HG03280 (cell line): ENCODE measurements around the gene TMEM108.

Experiments used
- ATAC-seq: cut with Tn5 transposase; IDR thresholded peaks from one replicate; pipeline ENCODE4 v1.9.1; 2021; ENCODE audit warnings: mild to moderate bottlenecking, moderate library complexity; ENCODE audit not compliant: unreplicated experiment

The TMEM108 gene

GRCh38 chr3:133209871-133210550 lies 171.8 kb downstream of the TMEM108 start:
- no peak for ATAC-seq

GRCh38 chr3:133210656-133211055 lies 172.5 kb downstream of the TMEM108 start:
- no peak for ATAC-seq

- peak; percentile 95 for ATAC-seq
These were observed 173.3 kb downstream of the TMEM108 start for GRCh38 chr3:133211449-133211848.

- ATAC-seq: no peak
These were observed 173.7 kb downstream of the TMEM108 start for GRCh38 chr3:133211856-133212255.

- no peak for ATAC-seq
These were observed 175.7 kb downstream of the TMEM108 start for GRCh38 chr3:133213937-133214336.

- ATAC-seq: no peak
These were observed 189.6 kb downstream of the TMEM108 start for GRCh38 chr3:133227813-133228212.

- ATAC-seq: no peak
These were observed 192.0 kb downstream of the TMEM108 start for GRCh38 chr3:133230195-133230594.

GRCh38 chr3:133236901-133237300 lies 198.7 kb downstream of the TMEM108 start:
- ATAC-seq: no peak

GRCh38 chr3:133237380-133237779 lies 199.2 kb downstream of the TMEM108 start:
- ATAC-seq: no peak

GRCh38 chr3:133238015-133238414 lies 199.8 kb downstream of the TMEM108 start:
- ATAC-seq: no peak

- ATAC-seq: no peak
These were observed 207.9 kb downstream of the TMEM108 start for GRCh38 chr3:133246119-133246518.

GRCh38 chr3:133246773-133247172 lies 208.6 kb downstream of the TMEM108 start:
- no peak for ATAC-seq

GRCh38 chr3:133248389-133248788 lies 210.2 kb downstream of the TMEM108 start:
- no peak for ATAC-seq

GRCh38 chr3:133249490-133249889 lies 211.3 kb downstream of the TMEM108 start:
- no peak for ATAC-seq

- ATAC-seq: no peak
These were observed 216.0 kb downstream of the TMEM108 start for GRCh38 chr3:133254151-133254550.

- ATAC-seq: no peak
These were observed 216.5 kb downstream of the TMEM108 start for GRCh38 chr3:133254716-133255115.

- ATAC-seq: peak; percentile 66
These were observed 218.7 kb downstream of the TMEM108 start for GRCh38 chr3:133256787-133257483.

- ATAC-seq: no peak
These were observed 220.2 kb downstream of the TMEM108 start for GRCh38 chr3:133258358-133258757.

GRCh38 chr3:133259767-133260166 lies 221.6 kb downstream of the TMEM108 start:
- ATAC-seq: no peak

- ATAC-seq: no peak
These were observed 224.1 kb downstream of the TMEM108 start for GRCh38 chr3:133262333-133262732.

GRCh38 chr3:133264920-133265319 lies 226.7 kb downstream of the TMEM108 start:
- no peak for ATAC-seq

GRCh38 chr3:133268726-133269134 lies 230.5 kb downstream of the TMEM108 start:
- no peak for ATAC-seq
